Uterus (tissue), 2 donors: Measurements from ENCODE around the gene FGF14.

Source experiments
- CTCF ChIP-seq, 4 experiments: fragments of 200-600 bp in 2 of 4; fragments of 450-650 bp in 2 of 4; sonication (generic) in 2 of 4; IDR thresholded peaks; one replicate each; pipeline ENCODE4 v1.5.1; 2016 to 2019; ENCODE audit warnings: antibody characterized with exemption in 4 of 4, mild to moderate bottlenecking in 2 of 4, moderate library complexity in 1 of 4
- POLR2A ChIP-seq, 2 donors: fragments of 450-650 bp; IDR thresholded peaks; one replicate each; pipeline ENCODE4 v1.6.1; 2016; ENCODE audit warnings: antibody characterized with exemption in 2 of 2, mild to moderate bottlenecking in 1 of 2, moderate library complexity in 1 of 2

- TF ChIP-seq CTCF (IDR thresholded peaks at IDR 0.05) = no peak
- no peak for TF ChIP-seq POLR2A (IDR thresholded peaks at IDR 0.05)
These were observed 415.5 kb downstream of the FGF14 start for GRCh38 chr13:101986316-101986715.
